Brain microvascular endothelial cell (primary cell): Measurements from ENCODE around the gene CDH22.
A peak's percentile ranks its signal among the peaks of the same experiment; 100 is the strongest.

Experiments
- DNase-seq: peaks from one replicate; pipeline ENCODE4 v3.0.0-alpha.2; 2020
- H3K27ac ChIP-seq: fragments of 250-450 bp; sonication (Bioruptor Pico); 2 replicates; pipeline ENCODE4 v1.5.1; 2020; ENCODE audit warnings: mild to moderate bottlenecking, moderate library complexity
- H3K27me3 ChIP-seq: fragments of 250-450 bp; sonication (Bioruptor Pico); replicated peaks from 2 replicates; pipeline ENCODE4 v1.5.1; 2020; ENCODE audit warnings: mild to moderate bottlenecking
- H3K36me3 ChIP-seq: fragments of 250-450 bp; sonication (Bioruptor Pico); replicated peaks from 2 replicates; pipeline ENCODE4 v1.5.1; 2020; ENCODE audit warnings: mild to moderate bottlenecking
- H3K4me3 ChIP-seq: 2 replicates; pipeline ENCODE4 v1.5.1; 2011; ENCODE audit warnings: low read depth, mild to moderate bottlenecking, control low read depth, low read length, moderate library complexity
- in situ Hi-C: cut with HindIII; loops from 2 replicates; pipeline ENCODE4 v1.10.0; 2017; ENCODE audit warnings: low sequenced_read_pairs, low pct_ligation_motif_present
- TF ChIP-seq, protein P1 (sequence below): IDR thresholded peaks from 2 replicates; pipeline ENCODE4 v1.5.1; 2011; ENCODE audit warnings: low read depth, mild to moderate bottlenecking, moderate library complexity, low read length, control low read depth, inconsistent platforms; ENCODE audit errors: missing control alignments

CDH22 gene

DNA sequence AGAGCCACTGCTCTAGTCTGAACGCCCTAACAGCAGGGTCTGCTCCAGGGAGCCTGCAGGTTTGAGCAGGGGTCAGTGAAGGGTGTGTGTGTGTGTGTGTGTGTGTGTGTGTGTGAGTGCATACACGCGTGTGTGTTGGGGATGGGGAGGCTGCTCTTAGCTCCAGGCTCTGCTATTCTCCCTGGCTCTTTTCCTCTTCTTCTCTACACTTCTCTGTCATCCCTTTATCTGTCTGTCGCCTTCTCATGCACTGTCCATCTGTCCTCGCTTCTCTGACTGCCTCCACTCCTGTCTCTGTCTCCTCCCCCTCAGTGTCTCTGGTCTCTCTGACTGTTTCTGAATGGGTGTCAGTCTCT is 3.4 kb upstream of the CDH22 start:
- H3K27ac ChIP-seq: no peak overlapping the region
- no peaks in the 10 kb centered on the region for H3K36me3 ChIP-seq
- H3K27me3 ChIP-seq: peaks cover 92% of the 10 kb centered on the region
- no peak overlapping the region for H3K4me3 ChIP-seq
- in situ Hi-C loops: no loop called here
- TF ChIP-seq, protein P1, sequence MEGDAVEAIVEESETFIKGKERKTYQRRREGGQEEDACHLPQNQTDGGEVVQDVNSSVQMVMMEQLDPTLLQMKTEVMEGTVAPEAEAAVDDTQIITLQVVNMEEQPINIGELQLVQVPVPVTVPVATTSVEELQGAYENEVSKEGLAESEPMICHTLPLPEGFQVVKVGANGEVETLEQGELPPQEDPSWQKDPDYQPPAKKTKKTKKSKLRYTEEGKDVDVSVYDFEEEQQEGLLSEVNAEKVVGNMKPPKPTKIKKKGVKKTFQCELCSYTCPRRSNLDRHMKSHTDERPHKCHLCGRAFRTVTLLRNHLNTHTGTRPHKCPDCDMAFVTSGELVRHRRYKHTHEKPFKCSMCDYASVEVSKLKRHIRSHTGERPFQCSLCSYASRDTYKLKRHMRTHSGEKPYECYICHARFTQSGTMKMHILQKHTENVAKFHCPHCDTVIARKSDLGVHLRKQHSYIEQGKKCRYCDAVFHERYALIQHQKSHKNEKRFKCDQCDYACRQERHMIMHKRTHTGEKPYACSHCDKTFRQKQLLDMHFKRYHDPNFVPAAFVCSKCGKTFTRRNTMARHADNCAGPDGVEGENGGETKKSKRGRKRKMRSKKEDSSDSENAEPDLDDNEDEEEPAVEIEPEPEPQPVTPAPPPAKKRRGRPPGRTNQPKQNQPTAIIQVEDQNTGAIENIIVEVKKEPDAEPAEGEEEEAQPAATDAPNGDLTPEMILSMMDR: no peak
- no peak for DNase-seq

DNA sequence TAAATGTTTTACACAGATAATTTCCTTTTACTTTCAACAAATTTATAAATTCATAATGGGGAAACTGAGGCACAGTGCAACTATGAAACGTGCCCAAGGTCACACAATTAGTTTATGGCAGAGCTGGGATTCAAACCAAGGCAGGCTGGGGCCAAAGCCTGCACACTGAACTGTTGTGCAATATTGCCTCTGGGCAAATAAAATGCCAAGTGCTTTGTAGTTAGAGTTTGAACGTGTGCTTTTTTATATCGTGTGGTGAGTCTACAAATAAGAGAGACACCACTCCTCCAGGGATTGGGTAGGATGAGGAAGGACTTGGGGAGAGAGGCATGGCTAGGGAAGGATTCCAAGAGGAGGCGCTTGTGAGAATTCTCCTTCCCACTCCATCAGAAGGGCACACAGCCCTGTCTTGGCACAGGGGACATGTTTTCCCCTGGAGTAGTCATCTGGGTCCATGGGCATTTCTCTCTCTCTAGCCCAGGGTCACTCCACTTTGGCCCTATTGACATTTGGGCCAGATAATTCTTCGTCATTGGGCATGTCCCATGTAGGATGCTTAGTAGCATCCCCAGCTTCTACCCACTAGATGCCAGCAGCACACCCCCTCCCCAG is 2.8 kb upstream of the CDH22 start:
- Histone ChIP-seq H3K36me3 (no peaks in the 10 kb centered on the region), H3K27me3 (peaks cover 95% of the 10 kb centered on the region), H3K27ac (no peak overlapping the region), H3K4me3 (no peak overlapping the region)
- DNase-seq: no peak
- in situ Hi-C loops: no loop called here
- TF ChIP-seq, protein P1: no peak

DNA sequence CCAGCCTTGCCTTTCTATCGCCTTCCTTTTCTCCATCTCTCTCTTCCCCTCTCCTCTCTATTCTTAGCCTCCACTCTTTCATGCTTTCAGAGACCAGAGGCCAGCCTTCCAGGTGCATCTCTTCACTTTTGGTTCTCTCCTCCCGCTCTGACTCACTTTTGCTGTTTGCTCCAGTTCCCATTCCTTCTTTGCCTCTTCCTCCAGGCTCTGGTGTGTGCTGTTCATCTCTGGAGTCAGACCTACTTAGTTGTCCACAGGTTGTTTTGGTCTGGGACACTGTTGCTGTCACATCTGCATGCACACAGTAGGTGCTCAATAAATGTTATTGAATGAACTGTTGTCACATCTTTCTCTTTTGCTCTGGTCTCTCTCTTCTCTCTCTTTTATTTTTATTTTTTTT is 1.6 kb upstream of the CDH22 start:
- TF ChIP-seq, protein P1: no peak
- Histone ChIP-seq H3K27ac (no peak overlapping the region), H3K4me3 (no peak overlapping the region), H3K27me3 (peaks cover 99% of the 10 kb centered on the region), H3K36me3 (no peaks in the 10 kb centered on the region)
- in situ Hi-C loops: no loop called here
- DNase-seq: no peak

DNA sequence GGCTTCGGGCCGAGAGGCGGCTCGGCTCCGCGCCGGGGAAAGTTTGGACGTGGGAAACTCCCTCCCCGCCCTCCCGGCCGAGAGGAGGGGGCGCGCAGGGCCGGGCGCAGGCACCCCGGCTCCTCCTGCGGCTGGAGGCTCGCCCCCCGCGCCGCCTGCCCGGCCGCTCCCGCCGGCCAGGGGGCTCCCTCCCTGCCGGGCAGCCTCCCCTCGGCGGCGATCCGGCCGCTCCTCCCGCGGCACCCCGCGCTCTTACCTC is 370 bp downstream of the CDH22 start:
- H3K27ac ChIP-seq: no peak overlapping the region
- peaks cover 93% of the 10 kb centered on the region for H3K27me3 ChIP-seq
- no peak overlapping the region for H3K4me3 ChIP-seq
- TF ChIP-seq, protein P1: no peak
- in situ Hi-C loops: no loop called here
- no peak for DNase-seq
- H3K36me3 ChIP-seq: no peaks in the 10 kb centered on the region

DNA sequence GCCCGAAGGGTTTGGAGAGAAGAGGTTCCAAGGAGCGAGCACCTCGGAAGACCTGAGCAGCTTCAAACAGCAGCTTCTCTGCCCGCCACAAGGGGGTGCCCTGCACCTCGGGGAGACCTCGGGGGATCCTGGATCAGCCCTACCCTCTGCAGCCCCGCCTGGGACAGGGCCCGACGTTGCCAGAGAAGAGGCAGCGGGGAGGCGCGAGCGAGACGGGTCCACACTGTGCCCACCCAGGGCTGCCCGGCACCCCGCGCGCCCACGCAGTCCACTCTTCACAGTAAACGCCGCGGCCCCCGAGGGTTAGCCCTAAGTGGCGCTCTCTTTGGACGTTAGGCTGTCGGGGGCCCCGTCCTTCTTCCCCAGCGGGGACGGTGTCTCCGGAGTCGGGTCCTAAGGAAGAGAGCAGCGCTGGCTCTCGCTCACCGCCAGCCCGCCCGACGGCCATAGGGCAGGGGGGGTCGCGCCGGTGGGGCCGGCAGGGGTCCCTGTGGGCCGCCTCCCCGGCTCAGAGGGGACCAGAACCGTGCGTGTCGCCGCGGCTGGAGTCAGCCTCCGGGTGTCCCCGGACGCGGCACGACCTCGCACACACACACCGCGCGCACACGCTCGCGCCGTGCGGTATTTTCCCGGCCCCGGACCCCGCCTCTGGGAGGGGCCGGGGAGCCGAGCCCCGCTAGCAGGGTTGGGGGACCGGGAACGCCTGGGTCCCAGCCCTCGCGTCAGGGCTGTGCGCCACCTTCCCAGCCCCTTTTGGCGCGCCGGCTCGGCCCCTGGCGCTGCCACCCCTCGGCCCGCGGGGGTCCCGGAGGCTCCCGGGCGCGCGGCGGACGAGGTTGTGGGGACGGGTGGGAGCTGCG is 929 bp downstream of the CDH22 start:
- Histone ChIP-seq H3K36me3 (no peaks in the 10 kb centered on the region), H3K4me3 (no peak overlapping the region), H3K27me3 (peaks cover 87% of the 10 kb centered on the region), H3K27ac (no peak overlapping the region)
- in situ Hi-C loops: no loop called here
- no peak for DNase-seq
- TF ChIP-seq, protein P1: peak; percentile 86
